OCI-LY7 (cell line): Measurements from ENCODE around the gene UPB1.

Source experiments
- CTCF ChIP-seq: fragments of 200-600 bp; sonication (generic); conservative IDR thresholded peaks from 2 replicates; pipeline ENCODE4 v1.5.1; 2014; ENCODE audit warnings: mild to moderate bottlenecking, antibody characterized with exemption, low read length, moderate library complexity, mixed read lengths
- EZH2phosphoT487 ChIP-seq: fragments of 200-600 bp; sonication (generic); IDR thresholded peaks from 2 replicates; pipeline ENCODE4 v1.6.1; 2018; ENCODE audit warnings: low read depth, borderline replicate concordance, mild to moderate bottlenecking, mixed run types, antibody characterized with exemption, low read length, moderate library complexity, mixed read lengths

- TF ChIP-seq CTCF (no peak), EZH2phosphoT487 (no peak)
These were observed 11.1 kb upstream of the UPB1 start for GRCh38 chr22:24483976-24484545.
